GM18526 (cell line): Measurements from ENCODE around the gene ESRRG.

Source experiments
- POLR2A ChIP-seq: IDR thresholded peaks from 3 replicates; pipeline ENCODE4 v1.6.1; 2011; ENCODE audit not compliant: insufficient read length; ENCODE audit errors: extremely low read depth

ESRRG gene

GRCh38 chr1:216521477-216521876 is 201.8 kb downstream of the ESRRG start:
- TF ChIP-seq POLR2A = no peak

DNA sequence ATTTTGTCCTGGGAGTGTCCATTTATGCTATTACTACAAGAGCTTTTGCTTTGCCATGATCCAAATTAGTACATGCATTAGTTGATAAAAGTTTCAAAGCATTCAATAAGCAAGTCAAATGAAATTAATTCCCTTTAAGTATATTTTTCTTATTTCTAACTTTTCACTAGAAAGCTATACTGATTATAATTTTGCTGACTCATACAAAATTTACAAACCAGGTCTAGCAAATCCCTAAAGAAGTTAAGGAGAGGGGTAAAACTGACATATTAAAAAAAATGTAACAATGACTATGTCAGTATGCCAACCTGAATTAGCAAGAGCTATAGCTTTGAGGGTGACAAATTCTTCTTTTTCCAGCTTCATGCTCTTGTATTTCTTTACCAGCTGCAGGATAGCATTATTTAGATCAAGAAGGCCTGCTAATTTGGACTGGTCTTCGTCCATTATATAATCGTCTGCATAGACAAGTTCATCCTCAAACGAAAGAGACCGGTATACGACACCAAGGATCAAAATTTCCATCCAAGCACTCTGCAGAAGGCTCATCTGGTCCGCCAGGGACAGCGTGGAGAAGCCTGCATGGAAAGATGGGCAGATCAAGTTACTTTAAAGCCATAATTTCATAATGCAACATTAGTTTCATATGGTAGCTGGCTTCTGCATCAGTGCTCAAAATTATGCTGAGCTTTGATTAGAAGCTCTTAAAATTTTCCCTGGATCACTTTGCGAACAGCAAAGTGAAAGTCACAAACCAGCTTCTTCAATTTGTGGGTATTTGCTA is 204.2 kb downstream of the ESRRG start:
- no peak for TF ChIP-seq POLR2A

- no peak for TF ChIP-seq POLR2A
Observed at GRCh38 chr1:216502528-216503162, 220.6 kb downstream of the ESRRG start.

GRCh38 chr1:216500273-216500967 is 222.8 kb downstream of the ESRRG start:
- no peak for TF ChIP-seq POLR2A

GRCh38 chr1:216499581-216500272 is 223.5 kb downstream of the ESRRG start:
- TF ChIP-seq POLR2A = no peak

- no peak for TF ChIP-seq POLR2A
Observed at GRCh38 chr1:216498277-216498676, 225.0 kb downstream of the ESRRG start.

DNA sequence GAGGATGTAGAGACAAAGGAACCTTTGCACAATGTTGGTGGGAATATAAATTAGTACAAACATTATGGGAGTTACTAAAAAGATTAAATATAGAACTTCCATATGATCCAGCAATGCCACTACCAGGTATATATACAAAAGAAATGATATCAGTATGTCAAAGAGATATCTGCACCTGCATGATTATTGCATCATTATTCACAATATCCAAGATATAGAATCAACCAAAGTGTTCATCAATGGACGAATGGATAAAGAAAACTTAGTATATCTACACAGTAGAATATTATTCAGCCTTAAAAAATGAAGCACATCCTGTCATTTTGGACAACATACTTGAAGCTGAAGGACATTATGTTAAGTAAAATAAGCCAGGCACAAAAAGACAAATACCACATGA is 238.2 kb downstream of the ESRRG start:
- TF ChIP-seq POLR2A = no peak

GRCh38 chr1:216483672-216484401 is 239.4 kb downstream of the ESRRG start:
- TF ChIP-seq POLR2A = no peak

DNA sequence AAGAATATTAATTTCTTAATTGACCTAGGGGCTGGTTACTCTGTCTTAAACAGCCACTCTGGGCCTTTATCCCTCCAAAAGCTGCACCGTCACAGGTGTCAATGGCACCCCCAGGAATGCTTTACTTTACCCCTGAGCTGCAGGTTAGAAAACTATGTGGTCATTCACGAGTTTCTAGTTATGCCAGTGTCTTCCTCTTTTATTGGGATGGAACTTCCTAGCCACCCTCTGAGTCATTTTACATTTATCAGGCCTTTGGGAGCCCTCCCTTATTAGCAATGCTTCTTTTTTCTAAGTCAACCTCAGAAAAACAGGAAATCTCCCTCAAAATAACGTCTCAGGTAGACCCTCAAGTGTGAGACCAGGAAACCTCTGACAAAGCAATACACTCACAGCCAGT is 240.6 kb downstream of the ESRRG start:
- TF ChIP-seq POLR2A = no peak

DNA sequence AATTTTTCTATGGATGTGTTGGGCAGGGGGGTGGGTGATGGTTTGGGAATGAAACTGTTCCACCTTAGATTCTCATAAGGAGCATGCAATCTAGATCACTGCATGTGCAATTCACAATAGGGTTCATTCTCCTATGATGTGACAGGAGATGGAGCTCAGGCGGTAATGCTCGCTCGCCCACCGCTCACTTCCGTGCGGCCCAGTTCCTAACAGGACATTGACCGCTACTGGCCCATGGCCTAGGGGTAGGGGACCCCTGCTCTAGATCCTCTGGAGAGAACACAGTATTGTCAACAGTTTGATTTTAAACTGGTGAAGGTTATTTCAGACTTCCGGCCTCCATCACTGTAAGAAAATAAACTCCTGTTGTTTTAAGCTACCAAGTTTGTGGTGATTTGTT is 245.0 kb downstream of the ESRRG start:
- TF ChIP-seq POLR2A = no peak

DNA sequence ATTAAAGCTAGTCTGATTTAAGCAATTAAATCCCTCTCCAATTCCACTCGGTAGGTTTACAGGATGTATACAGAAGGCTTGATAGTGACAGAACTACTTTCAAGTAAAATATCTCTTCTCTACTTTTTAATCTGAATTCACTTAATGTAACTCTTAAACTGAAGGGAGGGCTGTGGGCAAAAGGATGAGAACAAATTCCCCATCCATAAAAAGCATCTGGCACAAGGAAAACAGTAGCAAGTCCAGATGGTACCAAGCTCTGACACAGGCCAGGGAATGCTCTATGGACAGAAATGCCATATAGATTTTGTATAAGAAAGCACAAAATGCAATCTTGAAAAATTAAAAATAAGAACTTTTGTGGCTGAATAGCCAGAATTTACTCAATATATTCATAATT is 246.9 kb downstream of the ESRRG start:
- TF ChIP-seq POLR2A = no peak

GRCh38 chr1:216475659-216476276 is 247.5 kb downstream of the ESRRG start:
- no peak for TF ChIP-seq POLR2A

DNA sequence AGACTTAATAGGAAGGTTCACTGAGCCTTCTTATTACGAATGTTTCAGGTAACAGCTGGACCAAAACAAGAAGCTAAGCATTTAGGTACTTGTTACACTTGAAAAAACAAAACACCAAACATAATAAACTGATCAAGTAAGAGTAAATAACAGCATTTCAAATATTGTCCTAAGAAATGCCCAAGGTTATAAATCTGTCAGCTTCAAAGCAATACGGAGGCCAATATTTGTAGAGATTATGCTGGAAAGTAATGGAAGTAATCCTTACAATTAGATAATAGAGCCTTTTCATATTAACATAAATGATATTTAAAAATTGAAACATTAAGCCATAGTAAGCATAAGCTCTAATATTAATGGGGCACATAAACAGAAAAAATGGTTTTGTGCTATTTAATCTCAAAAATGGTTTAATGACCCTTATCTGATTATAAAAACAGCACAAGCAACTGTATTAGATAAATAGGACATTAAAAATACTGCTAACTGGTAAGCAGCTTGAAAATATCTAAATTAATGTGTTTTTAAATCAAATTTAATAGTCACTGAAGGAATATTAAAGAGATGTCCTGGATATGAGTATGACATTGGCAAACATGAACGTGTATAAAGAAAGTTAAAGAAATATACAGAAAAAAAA is 256.9 kb downstream of the ESRRG start:
- no peak for TF ChIP-seq POLR2A

DNA sequence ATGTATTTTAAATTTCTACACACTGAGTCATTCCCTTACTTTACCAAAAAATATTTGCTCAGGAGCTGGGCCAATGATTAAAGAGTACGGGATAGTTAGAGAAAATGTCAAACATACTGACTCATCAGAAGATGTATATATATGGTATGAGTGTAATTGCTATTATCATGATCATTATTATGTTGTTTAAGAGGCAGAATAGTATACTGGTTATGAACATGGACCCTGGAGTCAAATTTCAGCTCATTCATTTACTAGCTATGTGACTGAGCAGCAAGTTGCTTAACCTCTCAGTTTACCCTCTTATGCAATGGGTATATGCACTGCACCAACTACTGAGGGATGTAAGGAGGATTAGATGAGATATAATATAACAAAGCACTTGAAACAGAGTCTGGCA is 258.7 kb downstream of the ESRRG start:
- no peak for TF ChIP-seq POLR2A
